ENCODE results near the gene ZRANB1.

ZRANB1 gene

GRCh38 chr10:125018576-125019143 is 76.7 kb downstream of the ZRANB1 start:
- H3K9me3 ChIP-seq (replicated peaks; ENCODE audit: low read length), result no peaks in the 10 kb centered on the region
- no peak overlapping the region for H3K4me2 ChIP-seq (ENCODE audit: low read length)
- no peak overlapping the region for H3K4me3 ChIP-seq (ENCODE audit: low read length)
- H3K36me3 ChIP-seq (ENCODE audit: insufficient read depth, low read length), result peaks cover 27% of the 10 kb centered on the region
- no peak overlapping the region for H3K9ac ChIP-seq (ENCODE audit: low read depth, low read length)
- peaks cover 40% of the 10 kb centered on the region for H3K4me1 ChIP-seq (ENCODE audit: control insufficient read depth, insufficient read depth, low read length)
- no peaks in the 10 kb centered on the region for H3K27me3 ChIP-seq (ENCODE audit: control insufficient read depth, insufficient read depth, low read length)

- H3K9ac ChIP-seq (ENCODE audit: low read depth, low read length), result no peak overlapping the region
- no peaks in the 10 kb centered on the region for H3K27me3 ChIP-seq (ENCODE audit: control insufficient read depth, insufficient read depth, low read length)
- H3K9me3 ChIP-seq (replicated peaks; ENCODE audit: low read length), result no peaks in the 10 kb centered on the region
- H3K4me2 ChIP-seq (ENCODE audit: low read length), result no peak overlapping the region
- no peak overlapping the region for H3K4me3 ChIP-seq (ENCODE audit: low read length)
- peaks cover 24% of the 10 kb centered on the region for H3K36me3 ChIP-seq (ENCODE audit: insufficient read depth, low read length)
- H3K4me1 ChIP-seq (ENCODE audit: control insufficient read depth, insufficient read depth, low read length), result peaks cover 47% of the 10 kb centered on the region
Measured at GRCh38 chr10:125020386-125020785, 78.5 kb downstream of the ZRANB1 start.

- no peak overlapping the region for H3K4me2 ChIP-seq (ENCODE audit: low read length)
- peaks cover 24% of the 10 kb centered on the region for H3K36me3 ChIP-seq (ENCODE audit: insufficient read depth, low read length)
- H3K9me3 ChIP-seq (replicated peaks; ENCODE audit: low read length), result no peaks in the 10 kb centered on the region
- H3K4me1 ChIP-seq (ENCODE audit: control insufficient read depth, insufficient read depth, low read length), result peaks cover 42% of the 10 kb centered on the region
- H3K27me3 ChIP-seq (ENCODE audit: control insufficient read depth, insufficient read depth, low read length), result no peaks in the 10 kb centered on the region
- H3K4me3 ChIP-seq (ENCODE audit: low read length), result no peak overlapping the region
- no peak overlapping the region for H3K9ac ChIP-seq (ENCODE audit: low read depth, low read length)
Measured at GRCh38 chr10:125020871-125021270, 78.9 kb downstream of the ZRANB1 start.

- Histone ChIP-seq H3K9me3 (replicated peaks; ENCODE audit: low read length) (no peaks in the 10 kb centered on the region), H3K4me3 (ENCODE audit: low read length) (no peak overlapping the region), H3K27me3 (ENCODE audit: control insufficient read depth, insufficient read depth, low read length) (no peaks in the 10 kb centered on the region), H3K4me2 (ENCODE audit: low read length) (no peak overlapping the region), H3K9ac (ENCODE audit: low read depth, low read length) (no peak overlapping the region), H3K4me1 (ENCODE audit: control insufficient read depth, insufficient read depth, low read length) (peaks cover 33% of the 10 kb centered on the region), H3K36me3 (ENCODE audit: insufficient read depth, low read length) (peaks cover 24% of the 10 kb centered on the region)
Measured at GRCh38 chr10:125021686-125022344, 79.9 kb downstream of the ZRANB1 start.

GRCh38 chr10:125022671-125023070 is 80.7 kb downstream of the ZRANB1 start:
- Histone ChIP-seq H3K9me3 (replicated peaks; ENCODE audit: low read length) (no peaks in the 10 kb centered on the region), H3K4me3 (ENCODE audit: low read length) (no peak overlapping the region), H3K4me1 (ENCODE audit: control insufficient read depth, insufficient read depth, low read length) (peaks cover 24% of the 10 kb centered on the region), H3K9ac (ENCODE audit: low read depth, low read length) (no peak overlapping the region), H3K4me2 (ENCODE audit: low read length) (no peak overlapping the region), H3K27me3 (ENCODE audit: control insufficient read depth, insufficient read depth, low read length) (no peaks in the 10 kb centered on the region), H3K36me3 (ENCODE audit: insufficient read depth, low read length) (peaks cover 26% of the 10 kb centered on the region)

- Histone ChIP-seq H3K4me3 (ENCODE audit: low read length) (no peak overlapping the region), H3K4me2 (ENCODE audit: low read length) (peak overlapping the region; percentile 24), H3K4me1 (ENCODE audit: control insufficient read depth, insufficient read depth, low read length) (peaks cover 25% of the 10 kb centered on the region), H3K36me3 (ENCODE audit: insufficient read depth, low read length) (peaks cover 26% of the 10 kb centered on the region), H3K9ac (ENCODE audit: low read depth, low read length) (no peak overlapping the region), H3K9me3 (replicated peaks; ENCODE audit: low read length) (no peaks in the 10 kb centered on the region), H3K27me3 (ENCODE audit: control insufficient read depth, insufficient read depth, low read length) (no peaks in the 10 kb centered on the region)
Measured at GRCh38 chr10:125023255-125023654, 81.3 kb downstream of the ZRANB1 start.

- Histone ChIP-seq H3K36me3 (ENCODE audit: insufficient read depth, low read length) (peaks cover 26% of the 10 kb centered on the region), H3K27me3 (ENCODE audit: control insufficient read depth, insufficient read depth, low read length) (no peaks in the 10 kb centered on the region), H3K4me2 (ENCODE audit: low read length) (peak overlapping the region; percentile 24), H3K9me3 (replicated peaks; ENCODE audit: low read length) (no peaks in the 10 kb centered on the region), H3K4me1 (ENCODE audit: control insufficient read depth, insufficient read depth, low read length) (peaks cover 32% of the 10 kb centered on the region), H3K4me3 (ENCODE audit: low read length) (no peak overlapping the region), H3K9ac (ENCODE audit: low read depth, low read length) (no peak overlapping the region)
Measured at GRCh38 chr10:125023862-125024496, 82.1 kb downstream of the ZRANB1 start.

- no peak overlapping the region for H3K4me3 ChIP-seq (ENCODE audit: low read length)
- no peaks in the 10 kb centered on the region for H3K9me3 ChIP-seq (replicated peaks; ENCODE audit: low read length)
- peaks cover 34% of the 10 kb centered on the region for H3K4me1 ChIP-seq (ENCODE audit: control insufficient read depth, insufficient read depth, low read length)
- peak overlapping the region; percentile 24 for H3K4me2 ChIP-seq (ENCODE audit: low read length)
- peaks cover 24% of the 10 kb centered on the region for H3K36me3 ChIP-seq (ENCODE audit: insufficient read depth, low read length)
- no peaks in the 10 kb centered on the region for H3K27me3 ChIP-seq (ENCODE audit: control insufficient read depth, insufficient read depth, low read length)
- H3K9ac ChIP-seq (ENCODE audit: low read depth, low read length), result no peak overlapping the region
Measured at GRCh38 chr10:125024497-125025234, 82.7 kb downstream of the ZRANB1 start.

- Histone ChIP-seq H3K36me3 (ENCODE audit: insufficient read depth, low read length) (peaks cover 20% of the 10 kb centered on the region), H3K9ac (ENCODE audit: low read depth, low read length) (no peak overlapping the region), H3K4me2 (ENCODE audit: low read length) (no peak overlapping the region), H3K4me1 (ENCODE audit: control insufficient read depth, insufficient read depth, low read length) (peaks cover 34% of the 10 kb centered on the region), H3K9me3 (replicated peaks; ENCODE audit: low read length) (no peaks in the 10 kb centered on the region), H3K4me3 (ENCODE audit: low read length) (no peak overlapping the region), H3K27me3 (ENCODE audit: control insufficient read depth, insufficient read depth, low read length) (no peaks in the 10 kb centered on the region)
Measured at GRCh38 chr10:125025341-125025740, 83.4 kb downstream of the ZRANB1 start.

GRCh38 chr10:125026036-125026931 is 84.4 kb downstream of the ZRANB1 start:
- no peak overlapping the region for H3K4me2 ChIP-seq (ENCODE audit: low read length)
- H3K9me3 ChIP-seq (replicated peaks; ENCODE audit: low read length), result no peaks in the 10 kb centered on the region
- no peak overlapping the region for H3K4me3 ChIP-seq (ENCODE audit: low read length)
- H3K4me1 ChIP-seq (ENCODE audit: control insufficient read depth, insufficient read depth, low read length), result peaks cover 34% of the 10 kb centered on the region
- H3K36me3 ChIP-seq (ENCODE audit: insufficient read depth, low read length), result peaks cover 13% of the 10 kb centered on the region
- no peak overlapping the region for H3K9ac ChIP-seq (ENCODE audit: low read depth, low read length)
- no peaks in the 10 kb centered on the region for H3K27me3 ChIP-seq (ENCODE audit: control insufficient read depth, insufficient read depth, low read length)
